ENCODE results near the gene P2RX7. TPM values are rescaled to one million over a fixed set of nuclear protein-coding genes. Genes with fewer than 3 reads are reported as not detected.
"Not testable (repeated sequence)": the region's sequence is repeated elsewhere in the genome, so short reads cannot be mapped to it uniquely, and the experiment has no call there.

Gene P2RX7
- total RNA-seq, 1 donor from 2014 or later, result 1.9 TPM

- Mint-ChIP-seq H3K27me3 (peaks cover 5% of the 10 kb centered on the region), H3K9me3 (no peaks in the 10 kb centered on the region), H3K4me1 (ENCODE audit: unreplicated experiment) (no peaks in the 10 kb centered on the region), H3K4me3 (no peak overlapping the region), H3K36me3 (no peaks in the 10 kb centered on the region), H3K27ac (no peak overlapping the region)
- TF ChIP-seq CTCF (conservative IDR thresholded peaks at IDR 0.05), result no peak
- DNase-seq (ENCODE audit: extremely low spot score, unreplicated experiment), result no peak
Observed at GRCh38 chr12:121196902-121197301, 64.2 kb downstream of the P2RX7 start.

- Mint-ChIP-seq H3K36me3 (no peaks in the 10 kb centered on the region), H3K27me3 (no peaks in the 10 kb centered on the region), H3K27ac (no peak overlapping the region), H3K9me3 (no peaks in the 10 kb centered on the region), H3K4me1 (ENCODE audit: unreplicated experiment) (no peaks in the 10 kb centered on the region), H3K4me3 (no peak overlapping the region)
- no peak for DNase-seq (ENCODE audit: extremely low spot score, unreplicated experiment)
- no peak for TF ChIP-seq CTCF (conservative IDR thresholded peaks at IDR 0.05)
Observed at GRCh38 chr12:121198949-121199348, 66.3 kb downstream of the P2RX7 start.

- H3K4me1 Mint-ChIP-seq (ENCODE audit: unreplicated experiment), result not testable (repeated sequence)
Observed at GRCh38 chr12:121201140-121201539, 68.5 kb downstream of the P2RX7 start.

GRCh38 chr12:121202407-121203355 lies 70.0 kb downstream of the P2RX7 start:
- no peaks in the 10 kb centered on the region for H3K36me3 Mint-ChIP-seq
- no peak for TF ChIP-seq CTCF (conservative IDR thresholded peaks at IDR 0.05)
- no peaks in the 10 kb centered on the region for H3K9me3 Mint-ChIP-seq
- DNase-seq (ENCODE audit: extremely low spot score, unreplicated experiment), result no peak
- H3K27me3 Mint-ChIP-seq, result no peaks in the 10 kb centered on the region
- no peak overlapping the region for H3K4me3 Mint-ChIP-seq
- H3K27ac Mint-ChIP-seq, result no peak overlapping the region
- H3K4me1 Mint-ChIP-seq (ENCODE audit: unreplicated experiment), result no peaks in the 10 kb centered on the region

More at GRCh38 chr12:121201140-121201539, 68.5 kb downstream of the P2RX7 start:
- H3K4me3 Mint-ChIP-seq; DNase-seq (ENCODE audit: extremely low spot score, unreplicated experiment); H3K9me3 Mint-ChIP-seq; H3K36me3 Mint-ChIP-seq; H3K27me3 Mint-ChIP-seq; H3K27ac Mint-ChIP-seq: not testable (repeated sequence)

- no peak for TF ChIP-seq CTCF (conservative IDR thresholded peaks at IDR 0.05)
- H3K4me1 Mint-ChIP-seq (ENCODE audit: unreplicated experiment), result no peaks in the 10 kb centered on the region
- H3K9me3 Mint-ChIP-seq, result no peaks in the 10 kb centered on the region
- no peaks in the 10 kb centered on the region for H3K36me3 Mint-ChIP-seq
- no peak overlapping the region for H3K4me3 Mint-ChIP-seq
- H3K27ac Mint-ChIP-seq, result no peak overlapping the region
- no peaks in the 10 kb centered on the region for H3K27me3 Mint-ChIP-seq
- DNase-seq (ENCODE audit: extremely low spot score, unreplicated experiment), result no peak
Observed at GRCh38 chr12:121203482-121203881, 70.8 kb downstream of the P2RX7 start.

- Mint-ChIP-seq H3K27ac (no peak overlapping the region), H3K9me3 (no peaks in the 10 kb centered on the region), H3K4me3 (no peak overlapping the region), H3K4me1 (ENCODE audit: unreplicated experiment) (no peaks in the 10 kb centered on the region), H3K27me3 (no peaks in the 10 kb centered on the region), H3K36me3 (no peaks in the 10 kb centered on the region)
- TF ChIP-seq CTCF (conservative IDR thresholded peaks at IDR 0.05), result no peak
- DNase-seq (ENCODE audit: extremely low spot score, unreplicated experiment), result no peak
Observed at GRCh38 chr12:121205491-121205890, 72.8 kb downstream of the P2RX7 start.

GRCh38 chr12:121208571-121208970 lies 75.9 kb downstream of the P2RX7 start:
- not testable (repeated sequence) for H3K36me3 Mint-ChIP-seq; H3K9me3 Mint-ChIP-seq; H3K4me1 Mint-ChIP-seq (ENCODE audit: unreplicated experiment); DNase-seq (ENCODE audit: extremely low spot score, unreplicated experiment); H3K27me3 Mint-ChIP-seq
- Mint-ChIP-seq H3K4me3 (peak overlapping the region; percentile 23), H3K27ac (peak overlapping the region; percentile 23)
